ENCODE results near the gene CPT1A.

Gene CPT1A

GRCh38 chr11:68854273-68854958 is 12.7 kb upstream of the CPT1A start:
- no peak for DNase-seq

GRCh38 chr11:68852628-68853027 is 10.9 kb upstream of the CPT1A start:
- DNase-seq, result no peak

- DNase-seq, result no peak
Measured at GRCh38 chr11:68848429-68848828, 6.7 kb upstream of the CPT1A start.

GRCh38 chr11:68847395-68847794 is 5.7 kb upstream of the CPT1A start:
- no peak for DNase-seq

DNA sequence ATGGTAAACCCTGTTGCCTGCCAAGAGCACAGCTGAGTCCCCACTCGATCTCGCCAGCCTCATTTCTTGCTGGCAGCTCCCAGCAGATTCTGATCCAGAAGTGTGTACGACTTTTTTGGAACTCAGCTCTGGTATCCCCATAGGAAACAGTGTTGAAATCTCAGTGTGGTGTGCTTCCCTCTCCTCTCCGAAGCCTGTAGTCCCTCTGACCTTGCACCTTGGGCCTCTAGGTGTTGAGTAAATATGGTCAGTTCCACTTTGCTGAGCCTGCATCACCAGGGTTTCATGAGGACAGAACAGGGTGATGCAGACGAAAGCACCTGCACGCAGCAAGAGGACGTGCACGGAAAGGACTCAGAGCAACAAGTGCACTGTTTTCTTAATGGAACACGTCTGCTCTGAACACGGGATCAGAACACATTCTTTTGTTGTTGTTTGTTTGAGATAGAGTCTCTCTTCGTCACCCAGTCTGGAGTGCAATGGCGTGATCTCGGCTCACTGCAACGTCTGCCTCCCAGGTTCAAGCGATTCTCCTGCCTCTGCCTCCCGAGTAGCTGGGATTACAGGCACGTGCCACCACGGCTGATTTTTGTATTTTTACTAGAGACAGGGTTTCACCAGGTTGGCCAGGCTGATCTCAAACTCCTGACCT is 3.8 kb upstream of the CPT1A start:
- no peak for DNase-seq

- no peak for DNase-seq
Measured at GRCh38 chr11:68844801-68845200, 3.1 kb upstream of the CPT1A start.

DNA sequence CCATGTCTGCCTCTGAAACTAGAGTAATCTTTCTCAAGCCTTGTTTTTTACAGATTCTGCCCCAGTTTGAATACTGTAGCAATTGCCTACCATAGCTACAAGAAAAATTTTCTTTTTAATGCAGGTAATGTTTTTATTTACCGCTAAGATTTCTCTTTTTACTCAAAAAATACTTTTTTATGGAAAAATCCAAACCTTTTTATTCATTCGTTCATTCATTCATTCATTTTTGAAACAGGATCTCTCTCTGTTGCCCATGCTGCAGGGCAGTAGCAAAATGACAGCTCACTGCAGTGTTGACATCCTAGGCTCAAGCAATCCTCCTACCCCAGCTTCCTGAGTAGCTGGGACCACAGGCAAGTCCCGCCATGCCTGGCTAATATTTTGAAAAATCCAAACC is 2.7 kb upstream of the CPT1A start:
- no peak for DNase-seq

- DNase-seq, result peak in 3 of 14 donors; percentile 14 to 32 (median 26)
Measured at GRCh38 chr11:68843703-68844312, 2.1 kb upstream of the CPT1A start.

DNA sequence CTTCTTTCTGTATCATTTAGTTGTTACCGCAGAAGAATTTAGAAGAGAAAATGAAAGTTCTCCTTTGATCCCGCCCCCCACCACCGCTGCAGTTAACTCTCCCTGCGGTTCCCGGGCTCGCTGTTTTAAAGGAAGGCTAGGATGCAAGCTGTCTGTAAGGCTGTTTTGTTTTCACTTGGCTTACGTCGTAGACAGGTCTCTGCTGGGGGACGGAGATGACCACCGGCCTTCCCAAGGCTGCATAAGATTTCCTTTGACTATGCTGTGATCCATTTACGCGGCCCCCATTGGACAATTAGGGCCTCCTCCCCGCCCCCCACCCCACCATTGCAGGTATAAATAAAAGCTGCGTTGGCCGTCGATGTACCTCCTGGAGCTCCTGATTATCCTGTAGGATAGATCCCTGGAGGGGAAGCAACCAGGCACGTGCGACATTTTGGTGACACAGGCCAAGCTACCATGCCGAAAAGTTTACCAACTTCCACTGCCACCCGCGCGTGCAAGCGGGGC is 1.4 kb upstream of the CPT1A start:
- no peak for DNase-seq

DNA sequence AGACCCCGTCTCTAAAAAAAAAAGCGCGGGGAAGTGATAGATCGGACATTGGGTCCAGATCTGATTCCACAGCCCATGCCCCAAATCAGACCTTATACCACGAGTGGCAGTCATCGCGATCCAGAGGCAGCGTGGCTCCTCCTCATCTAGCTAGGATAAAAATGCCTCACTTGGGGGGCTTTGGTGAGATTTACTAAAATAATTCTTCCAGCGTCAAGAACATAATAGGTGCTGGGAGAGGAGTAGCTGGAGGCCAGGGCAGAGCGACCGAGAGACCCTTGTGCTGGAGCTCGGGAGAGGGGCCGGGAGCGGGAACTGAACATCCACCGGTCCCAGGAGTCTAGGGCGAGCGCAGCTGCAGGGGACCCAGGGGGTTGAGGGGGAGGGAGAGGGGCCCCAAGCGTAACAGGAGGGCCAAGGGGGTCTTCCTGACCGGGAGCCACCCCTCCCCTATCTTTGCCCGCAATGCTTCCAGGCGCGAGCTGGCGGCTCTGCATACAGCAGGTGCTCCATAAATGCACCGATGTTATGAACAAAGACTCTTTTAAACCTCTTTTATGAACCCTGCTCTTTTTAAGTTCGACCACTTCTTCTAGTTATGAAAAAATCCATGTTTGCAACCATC is 823 bp upstream of the CPT1A start:
- DNase-seq, result no peak

DNA sequence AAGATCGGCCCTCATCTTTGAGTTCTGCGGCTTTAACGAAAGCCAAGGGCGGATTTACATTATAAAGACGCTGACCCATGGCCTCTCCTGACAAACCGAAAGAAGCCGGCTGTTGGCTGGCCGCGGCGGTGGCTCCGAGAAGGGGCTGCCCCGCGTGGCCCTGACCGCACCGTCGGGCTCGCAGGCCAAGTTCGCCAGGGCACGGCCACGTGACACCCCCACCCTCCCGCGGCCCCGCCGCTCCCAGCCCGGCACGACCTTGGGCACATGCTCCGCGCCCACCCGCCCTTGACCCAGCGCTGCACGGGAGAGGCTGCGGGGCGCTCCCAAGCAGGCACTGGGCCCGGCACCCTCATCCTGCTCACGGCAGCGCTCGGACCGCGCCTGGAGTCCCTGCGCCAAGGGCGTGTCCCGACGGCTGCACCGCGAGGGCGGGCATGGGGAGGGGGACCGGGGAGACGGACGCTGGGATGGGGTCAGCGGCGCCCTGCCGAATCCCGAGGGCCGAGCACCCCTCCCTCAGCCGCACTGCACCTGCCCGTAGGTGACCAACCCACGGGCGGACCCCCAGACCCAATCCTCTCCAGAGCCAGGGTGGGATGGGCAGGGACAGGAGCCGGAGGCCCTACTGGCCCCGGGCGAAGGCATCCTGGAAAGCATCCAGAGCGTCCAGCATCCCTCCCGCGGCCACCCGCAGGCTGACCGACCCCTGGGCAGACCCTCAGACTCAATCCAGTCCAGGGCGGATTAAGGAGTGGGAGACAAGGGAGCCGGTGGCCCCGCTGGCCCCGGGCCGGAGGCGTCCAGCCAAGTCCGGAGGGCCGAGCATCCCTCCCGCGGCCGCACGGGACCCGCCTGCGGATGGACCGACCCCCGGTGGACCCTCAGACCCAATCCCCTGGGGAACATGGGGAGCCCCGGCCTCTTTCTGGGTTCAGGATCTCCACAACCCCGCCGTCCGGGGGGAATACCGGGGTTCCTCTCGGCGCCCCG is 759 bp downstream of the CPT1A start:
- DNase-seq, result peak in 8 of 14 donors; percentile 8 to 59 (median 30)

DNA sequence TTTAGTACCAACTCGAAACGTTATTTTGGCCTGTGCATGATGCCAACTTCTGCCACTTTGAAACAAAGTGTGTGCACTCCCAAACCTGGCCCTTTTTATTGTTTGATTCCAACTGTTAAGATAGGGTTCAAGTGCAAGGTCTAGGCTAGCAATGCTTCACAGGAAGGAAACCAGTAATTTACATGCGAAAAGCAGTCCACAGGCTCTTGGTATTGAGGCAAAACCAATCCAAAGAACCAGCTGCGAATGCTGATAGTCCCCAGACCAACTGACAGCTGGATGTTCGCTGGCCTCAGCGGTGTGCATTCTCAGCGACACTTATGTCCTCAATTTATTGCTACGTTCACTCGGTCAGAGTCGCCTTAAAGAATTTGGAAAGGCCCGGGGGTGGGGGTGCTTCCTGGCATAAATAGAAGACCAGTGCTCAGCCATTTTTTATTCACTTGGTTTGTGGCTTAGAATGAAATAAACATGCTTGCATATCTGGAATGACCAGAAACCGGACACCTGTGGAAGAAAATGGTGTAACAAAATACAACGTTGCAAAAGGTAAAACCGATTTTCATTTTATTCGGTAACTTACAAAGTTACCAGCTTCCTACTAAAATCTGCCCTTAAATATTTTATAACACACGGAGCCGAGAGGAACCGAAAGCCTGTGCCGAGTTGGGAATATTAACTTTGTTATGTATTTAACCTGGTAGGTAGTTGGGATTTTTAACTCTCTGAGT is 1.6 kb downstream of the CPT1A start:
- peak in 2 of 14 donors; percentile 41 to 57 for DNase-seq

DNA sequence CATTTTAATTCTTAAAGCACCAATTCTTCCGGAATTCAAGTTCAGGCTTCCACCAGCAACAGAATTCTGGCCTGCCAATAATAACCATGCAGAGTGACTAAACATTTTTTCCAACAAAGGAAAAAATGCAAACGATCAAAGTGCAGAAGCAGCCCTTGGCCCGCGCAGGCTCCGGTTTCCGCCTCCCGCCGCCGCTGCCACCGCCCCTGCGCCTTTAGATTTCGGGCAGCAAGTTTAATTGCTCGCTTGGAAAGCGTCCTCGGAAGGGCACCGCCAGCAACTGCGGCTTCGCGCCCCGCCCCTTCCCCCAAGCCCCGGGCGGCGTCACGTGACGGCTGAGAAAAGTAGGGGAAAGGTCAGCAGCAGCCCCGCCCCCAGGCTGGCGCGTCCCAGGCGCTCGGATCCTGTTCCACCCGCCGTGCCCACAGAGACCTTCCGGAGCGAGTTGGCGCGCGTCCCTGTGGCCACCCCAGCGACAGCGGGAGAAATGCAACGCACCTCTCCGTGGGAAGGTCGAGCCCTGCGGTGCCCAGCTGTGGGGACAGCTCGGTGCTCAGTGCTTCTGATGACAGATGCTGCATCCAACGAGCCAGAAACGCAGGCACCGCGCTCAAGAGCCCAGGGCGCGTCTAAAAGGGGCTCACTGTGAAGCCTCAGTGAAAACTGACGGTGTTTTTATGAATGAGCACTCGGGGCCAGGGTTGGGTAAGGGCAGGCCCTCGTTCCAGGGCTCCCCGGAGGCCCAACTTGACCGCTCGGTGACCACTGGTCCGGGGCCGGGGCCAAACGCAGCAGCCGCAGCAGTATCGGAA is 2.5 kb downstream of the CPT1A start:
- peak; percentile 13 to 90 (median 80) for DNase-seq

GRCh38 chr11:68838572-68838964 is 3.1 kb downstream of the CPT1A start:
- DNase-seq, result no peak

- no peak for DNase-seq
Measured at GRCh38 chr11:68837583-68838571, 3.8 kb downstream of the CPT1A start.

GRCh38 chr11:68835749-68836148 is 6.0 kb downstream of the CPT1A start:
- no peak for DNase-seq

DNA sequence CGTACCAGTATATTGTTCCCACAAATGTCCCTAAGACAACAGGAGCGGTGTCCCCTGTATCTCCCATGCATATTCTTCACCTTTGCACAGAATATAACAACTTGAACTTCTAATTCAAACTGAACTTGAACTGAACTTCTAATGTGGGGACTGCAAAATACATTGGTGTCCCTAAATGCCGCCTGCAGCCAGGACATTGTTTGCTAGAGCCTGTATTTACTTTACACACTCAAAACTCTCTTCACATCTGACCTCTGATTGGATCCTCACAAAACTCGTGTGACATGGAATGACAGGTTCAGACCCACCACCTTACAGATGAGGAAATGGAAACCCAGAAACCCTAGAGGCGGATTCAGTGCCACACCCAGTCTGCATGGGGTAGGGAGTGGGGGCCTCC is 6.4 kb downstream of the CPT1A start:
- no peak for DNase-seq

DNA sequence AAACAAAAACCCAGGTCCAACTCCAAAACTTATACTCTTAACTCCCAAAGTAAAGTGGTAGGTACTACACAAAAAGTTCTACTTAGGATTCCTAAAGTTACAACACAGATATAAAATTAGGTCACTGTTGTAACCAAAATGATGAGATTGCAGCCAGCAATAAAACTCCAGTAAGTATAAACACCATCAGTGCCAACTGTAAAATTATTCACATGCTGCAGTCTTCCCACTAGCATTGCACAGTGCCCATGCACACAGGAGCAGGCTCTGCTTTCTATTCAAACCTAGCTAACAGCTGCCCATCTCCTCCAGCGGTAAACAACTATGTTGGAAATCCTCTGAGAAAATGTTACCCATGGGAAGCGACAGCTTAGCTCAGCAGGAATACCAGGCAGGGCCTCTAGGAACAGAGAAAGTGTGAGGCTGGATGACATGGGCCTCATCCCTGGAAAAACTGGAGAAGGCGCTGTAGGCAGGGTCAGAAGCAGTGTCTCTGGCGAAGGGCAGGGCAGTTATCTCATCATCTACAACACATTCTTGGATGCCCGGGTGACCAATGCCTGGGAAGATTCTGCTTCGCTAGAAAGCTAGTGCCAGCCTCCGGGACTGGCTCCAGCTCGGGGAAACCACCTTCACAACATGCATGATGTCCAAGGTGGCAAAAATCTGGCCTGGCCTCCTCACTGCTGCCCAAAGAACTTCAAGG is 9.1 kb downstream of the CPT1A start:
- peak in 2 of 14 donors; percentile 9 to 23 for DNase-seq

All from C1 segment of cervical spinal cord (tissue), 14 donors.